Fibroblast of the aortic adventitia (primary cell): ENCODE results near the gene VSTM1. TPM values are rescaled to one million over a fixed set of nuclear protein-coding genes. Genes with fewer than 3 reads are reported as not detected.

Experiments
- DNase-seq: peaks from one replicate; pipeline ENCODE4 v3.0.0-alpha.2; 2010; ENCODE audit warnings: low read depth
- H3K4me3 ChIP-seq: 2 replicates; pipeline ENCODE4 v1.5.1; 2011; ENCODE audit warnings: low read depth, mild to moderate bottlenecking, control low read depth, low read length, moderate library complexity
- CTCF ChIP-seq: IDR thresholded peaks from 2 replicates; pipeline ENCODE4 v1.5.1; 2011; ENCODE audit warnings: mild to moderate bottlenecking, low read length, control low read depth, inconsistent platforms; ENCODE audit not compliant: insufficient read depth
- total RNA-seq: library from RNA; depleted of rRNA; stranded (reverse); fragments of >200 nt; gene quantifications from 2 replicates; pipeline ENCODE4 v1.2.3, GENCODE V29; 2012; ENCODE audit warnings: low replicate concordance

The VSTM1 gene
- total RNA-seq, 1 donor, result not detected

DNA sequence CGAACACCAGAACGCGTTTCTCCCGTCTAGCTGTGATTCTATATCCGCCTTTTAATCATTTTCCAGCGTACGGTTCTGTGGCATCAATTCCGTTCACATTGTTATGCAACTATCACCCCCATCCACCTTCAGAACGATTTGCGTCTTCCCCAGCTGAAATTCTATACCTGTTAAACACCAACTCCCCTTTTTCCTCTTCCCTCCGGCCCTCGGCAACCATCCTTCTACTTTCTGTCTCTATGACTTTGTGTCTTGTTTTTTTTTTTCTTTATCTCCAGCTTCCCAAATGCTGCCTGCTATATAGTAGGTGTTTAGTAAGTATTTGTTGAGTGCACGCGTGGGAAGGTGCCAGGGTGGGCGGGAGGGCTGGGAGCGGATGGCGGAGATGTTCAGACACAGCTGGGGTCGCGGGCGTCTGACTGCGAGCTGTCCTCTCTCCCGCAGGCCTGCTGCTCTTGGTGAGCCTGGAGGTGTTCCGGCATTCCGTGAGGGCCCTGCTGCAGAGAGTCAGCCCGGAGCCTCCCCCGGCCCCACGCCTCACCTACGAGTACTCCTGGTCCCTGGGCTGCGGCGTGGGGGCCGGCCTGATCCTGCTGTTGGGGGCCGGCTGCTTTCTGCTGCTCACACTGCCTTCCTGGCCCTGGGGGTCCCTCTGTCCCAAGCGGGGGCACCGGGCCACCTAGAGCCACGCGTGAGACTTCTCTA is 52.0 kb downstream of the VSTM1 start:
- DNase-seq, result no peak
- no peak overlapping the region for H3K4me3 ChIP-seq
- TF ChIP-seq CTCF, result no peak

GRCh38 chr19:54010474-54010873 is 53.2 kb downstream of the VSTM1 start:
- no peak for TF ChIP-seq CTCF
- DNase-seq, result no peak
- H3K4me3 ChIP-seq, result no peak overlapping the region

DNA sequence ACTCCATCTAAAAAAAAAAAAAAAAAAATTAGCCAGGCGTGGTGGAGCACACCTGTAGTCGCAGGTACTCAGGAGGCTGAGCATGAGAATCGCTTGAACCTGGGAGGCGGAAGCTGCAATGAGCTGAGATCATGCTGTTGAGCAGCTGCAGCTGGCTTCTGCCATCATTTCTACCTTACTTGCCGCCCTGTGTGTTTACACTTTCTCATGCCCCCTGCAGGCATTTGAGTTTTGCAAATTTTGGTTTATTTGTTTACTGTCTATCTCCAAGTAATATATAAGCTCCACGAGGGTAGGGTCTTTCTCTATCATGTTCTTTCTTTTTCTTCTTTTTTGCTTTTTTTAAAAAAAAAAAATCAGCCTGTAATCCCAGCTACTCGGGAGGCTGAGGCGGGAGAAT is 54.3 kb downstream of the VSTM1 start:
- H3K4me3 ChIP-seq, result no peak overlapping the region
- TF ChIP-seq CTCF, result no peak
- no peak for DNase-seq

- peak; percentile 44 for DNase-seq
- TF ChIP-seq CTCF, result no peak
- H3K4me3 ChIP-seq, result no peak overlapping the region
Measured at GRCh38 chr19:54002495-54003315, 61.0 kb downstream of the VSTM1 start.

GRCh38 chr19:54001496-54001895 is 62.2 kb downstream of the VSTM1 start:
- no peak overlapping the region for H3K4me3 ChIP-seq
- no peak for DNase-seq
- no peak for TF ChIP-seq CTCF

DNA sequence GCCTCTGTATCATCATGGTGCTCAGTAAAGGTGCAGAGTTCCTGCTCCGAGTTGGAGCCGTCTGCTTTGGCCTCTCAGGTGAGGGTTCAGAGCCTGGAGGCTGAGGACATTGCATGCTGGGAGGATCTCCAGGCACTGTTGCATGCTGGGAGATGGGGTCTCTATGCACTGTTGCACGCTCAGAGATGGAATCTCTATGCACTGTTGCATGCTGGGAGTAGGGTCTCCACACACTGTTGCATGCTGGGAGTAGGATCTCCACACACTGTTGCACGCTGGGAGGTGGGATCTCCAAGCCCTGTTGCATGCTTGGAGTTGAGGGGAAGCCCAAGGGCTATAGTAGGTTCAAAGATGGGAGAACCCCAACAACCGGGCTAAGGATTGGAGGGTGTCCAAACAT is 64.0 kb downstream of the VSTM1 start:
- H3K4me3 ChIP-seq, result no peak overlapping the region
- TF ChIP-seq CTCF, result no peak
- no peak for DNase-seq
